Ovary (tissue), 9 donors: ENCODE results near the gene NRCAM. TPM values are rescaled to one million over a fixed set of nuclear protein-coding genes. Genes with fewer than 3 reads are reported as not detected.

Experiments
- DNase-seq, 5 donors: peaks; one replicate each; pipeline ENCODE4 v3.0.0-alpha.2; 2019 to 2020
- H3K27ac ChIP-seq, 2 donors: fragments of 200-600 bp; one replicate each; pipeline versions ENCODE4 v1.5.1 to v1.8.0; 2019 to 2022
- H3K27me3 ChIP-seq: fragments of 200-600 bp; one replicate; pipeline ENCODE4 v1.8.0; 2022
- H3K36me3 ChIP-seq: fragments of 200-600 bp; sonication (generic); one replicate; pipeline ENCODE4 v1.5.1; 2019
- H3K4me1 ChIP-seq: one replicate; pipeline ENCODE4 v1.8.1; 2013; ENCODE audit warnings: mild to moderate bottlenecking, moderate library complexity; ENCODE audit not compliant: insufficient read depth
- H3K4me3 ChIP-seq: fragments of 200-600 bp; sonication (generic); one replicate; pipeline ENCODE4 v1.5.1; 2017
- H3K9me3 ChIP-seq, 2 donors: fragments of 200-600 bp in 1 of 2; sonication (generic) in 1 of 2; one replicate each; pipeline versions ENCODE4 v1.5.1 to v1.8.1; 2013 to 2019; ENCODE audit warnings: mild to moderate bottlenecking in 1 of 2, moderate library complexity in 1 of 2
- EP300 ChIP-seq: sonication (generic); formaldehyde crosslinking; IDR thresholded peaks from one replicate; pipeline ENCODE4 v1.6.1; 2017; ENCODE audit warnings: antibody characterized with exemption
- POLR2A ChIP-seq: fragments of 450-650 bp; IDR thresholded peaks from one replicate; pipeline ENCODE4 v1.6.1; 2017; ENCODE audit warnings: antibody characterized with exemption, mild to moderate bottlenecking, moderate library complexity
- WGBS, 3 donors: extraction: QIAGEN DNeasy Blood & Tissue Kit in 1 of 3; methylation state at CpG; one replicate each; pipeline versions ENCODE4 v1.1.5 to v1.1.7; 2013 to 2017; 5-methylcytosine and 5-hydroxymethylcytosine counted together
- intact Hi-C, 4 donors: fragments of 100-400 bp; cut with DNase I; formaldehyde crosslinking; loops; one replicate each; pipeline versions ENCODE4 v1.11.0 to v1.15.1; 2022 to 2023
- polyA plus RNA-seq, 2 donors: library from polyadenylated mRNA; stranded (reverse); fragments of 200-250 nt in 1 of 2; fragments of 350-450 nt in 1 of 2; fragmentation: Illumina TruSeq in 1 of 2; extraction: RNeasy Lipid Tissue Mini Kit (QIAGEN cat#74804) in 1 of 2; gene quantifications; one replicate each; pipeline ENCODE4 v1.2.3, GENCODE V29; 2013 to 2014
- total RNA-seq, 7 donors: library from RNA; depleted of rRNA in 2 of 7; stranded (reverse); fragments of >200 nt in 2 of 7; fragmentation: NEBNext Ultra II Directional in 3 of 7; extraction: Animal tissue kit (Norgen Biotek cat#: 25700) in 3 of 7; gene quantifications; one replicate each; pipeline versions ENCODE4 v1.1.0 to v1.2.4, GENCODE V29; 2016 to 2023
- TF ChIP-seq, protein P1 (sequence below), 3 donors: fragments of 450-650 bp in 2 of 3; fragments of 200-600 bp in 1 of 3; IDR thresholded peaks; one replicate each; pipeline versions ENCODE4 v1.5.1 to v1.8.0; 2016 to 2022; ENCODE audit warnings: antibody characterized with exemption in 3 of 3, mild to moderate bottlenecking in 1 of 3
- donor health status: DM: no; HTN: no; CAD: no; lungs with moderate emphysema.
- donor health status: DM: no; HTN: no; CAD: no.
- donor health status: Bipolar disorder and iron deficiency.
- donor health status: DM: yes; HTN: yes; CAD: no.
- donor health status: DM: no; HTN: no; CAD: no.
- donor health status: DM: yes; HTN: yes; CAD: no.

The NRCAM gene
- total and polyA plus RNA-seq, 9 donors: 0.61 to 14.8 (median 2.8) TPM

DNA sequence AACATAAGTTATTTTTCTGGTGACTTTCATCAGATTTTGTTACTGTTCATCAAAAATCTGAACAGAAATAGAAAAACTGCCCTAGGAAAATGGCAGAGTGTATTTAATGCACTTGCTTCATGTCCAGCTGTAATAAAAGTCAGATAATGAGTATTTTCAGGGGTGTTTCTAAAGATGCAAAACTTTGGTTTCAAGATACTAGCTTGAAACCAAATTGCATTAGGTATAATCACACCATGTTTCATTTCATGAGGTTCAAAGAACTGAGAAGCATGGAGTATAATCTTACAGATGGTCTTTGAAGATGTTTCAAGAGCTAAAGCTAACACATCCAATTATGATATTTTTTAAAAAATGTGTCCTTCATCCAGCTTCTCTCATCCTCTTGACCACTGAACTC, 128.9 kb downstream of the NRCAM start:
- TF ChIP-seq POLR2A: no peak
- TF ChIP-seq EP300: no peak
- TF ChIP-seq, protein P1, sequence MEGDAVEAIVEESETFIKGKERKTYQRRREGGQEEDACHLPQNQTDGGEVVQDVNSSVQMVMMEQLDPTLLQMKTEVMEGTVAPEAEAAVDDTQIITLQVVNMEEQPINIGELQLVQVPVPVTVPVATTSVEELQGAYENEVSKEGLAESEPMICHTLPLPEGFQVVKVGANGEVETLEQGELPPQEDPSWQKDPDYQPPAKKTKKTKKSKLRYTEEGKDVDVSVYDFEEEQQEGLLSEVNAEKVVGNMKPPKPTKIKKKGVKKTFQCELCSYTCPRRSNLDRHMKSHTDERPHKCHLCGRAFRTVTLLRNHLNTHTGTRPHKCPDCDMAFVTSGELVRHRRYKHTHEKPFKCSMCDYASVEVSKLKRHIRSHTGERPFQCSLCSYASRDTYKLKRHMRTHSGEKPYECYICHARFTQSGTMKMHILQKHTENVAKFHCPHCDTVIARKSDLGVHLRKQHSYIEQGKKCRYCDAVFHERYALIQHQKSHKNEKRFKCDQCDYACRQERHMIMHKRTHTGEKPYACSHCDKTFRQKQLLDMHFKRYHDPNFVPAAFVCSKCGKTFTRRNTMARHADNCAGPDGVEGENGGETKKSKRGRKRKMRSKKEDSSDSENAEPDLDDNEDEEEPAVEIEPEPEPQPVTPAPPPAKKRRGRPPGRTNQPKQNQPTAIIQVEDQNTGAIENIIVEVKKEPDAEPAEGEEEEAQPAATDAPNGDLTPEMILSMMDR (IDR thresholded peaks at IDR 0.05): no peak
- H3K4me1 ChIP-seq: no peaks in the 10 kb centered on the region
- no peak overlapping the region for H3K27ac ChIP-seq
- H3K9me3 ChIP-seq: no peaks in the 10 kb centered on the region
- intact Hi-C loops: no loop called here
- H3K36me3 ChIP-seq: no peaks in the 10 kb centered on the region
- DNase-seq: no peak
- no peak overlapping the region for H3K4me3 ChIP-seq
- H3K27me3 ChIP-seq: no peaks in the 10 kb centered on the region

DNA sequence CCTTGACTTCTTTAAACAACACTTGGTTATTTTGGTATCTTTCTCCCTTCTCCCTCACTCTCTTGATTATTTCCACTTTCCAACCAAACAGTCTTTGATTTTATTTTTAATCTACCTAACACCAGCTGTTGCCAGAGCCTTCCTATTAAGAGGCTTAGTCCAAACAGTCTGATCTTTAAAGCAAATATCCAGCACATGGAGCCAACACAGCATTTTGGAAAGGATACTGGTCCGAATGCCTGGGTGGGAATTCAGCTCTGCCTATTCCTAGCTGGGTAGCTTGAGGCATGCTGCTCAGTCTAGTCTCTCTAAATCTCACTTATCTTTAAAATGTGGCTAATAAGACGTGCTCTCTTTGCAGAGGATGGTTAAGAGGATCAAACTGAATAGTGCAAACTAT, 129.3 kb downstream of the NRCAM start:
- no peak for DNase-seq
- Histone ChIP-seq H3K27ac (no peak overlapping the region), H3K4me1 (no peaks in the 10 kb centered on the region), H3K9me3 (no peaks in the 10 kb centered on the region), H3K36me3 (no peaks in the 10 kb centered on the region), H3K4me3 (no peak overlapping the region), H3K27me3 (no peaks in the 10 kb centered on the region)
- TF ChIP-seq, protein P1 (IDR thresholded peaks at IDR 0.05): no peak
- no peak for TF ChIP-seq EP300
- no peak for TF ChIP-seq POLR2A
- 7 to 41% (median 8%) methylated on average over 2 of the region's 2 CpGs for WGBS, 3 donors
- intact Hi-C loops: no loop called here

DNA sequence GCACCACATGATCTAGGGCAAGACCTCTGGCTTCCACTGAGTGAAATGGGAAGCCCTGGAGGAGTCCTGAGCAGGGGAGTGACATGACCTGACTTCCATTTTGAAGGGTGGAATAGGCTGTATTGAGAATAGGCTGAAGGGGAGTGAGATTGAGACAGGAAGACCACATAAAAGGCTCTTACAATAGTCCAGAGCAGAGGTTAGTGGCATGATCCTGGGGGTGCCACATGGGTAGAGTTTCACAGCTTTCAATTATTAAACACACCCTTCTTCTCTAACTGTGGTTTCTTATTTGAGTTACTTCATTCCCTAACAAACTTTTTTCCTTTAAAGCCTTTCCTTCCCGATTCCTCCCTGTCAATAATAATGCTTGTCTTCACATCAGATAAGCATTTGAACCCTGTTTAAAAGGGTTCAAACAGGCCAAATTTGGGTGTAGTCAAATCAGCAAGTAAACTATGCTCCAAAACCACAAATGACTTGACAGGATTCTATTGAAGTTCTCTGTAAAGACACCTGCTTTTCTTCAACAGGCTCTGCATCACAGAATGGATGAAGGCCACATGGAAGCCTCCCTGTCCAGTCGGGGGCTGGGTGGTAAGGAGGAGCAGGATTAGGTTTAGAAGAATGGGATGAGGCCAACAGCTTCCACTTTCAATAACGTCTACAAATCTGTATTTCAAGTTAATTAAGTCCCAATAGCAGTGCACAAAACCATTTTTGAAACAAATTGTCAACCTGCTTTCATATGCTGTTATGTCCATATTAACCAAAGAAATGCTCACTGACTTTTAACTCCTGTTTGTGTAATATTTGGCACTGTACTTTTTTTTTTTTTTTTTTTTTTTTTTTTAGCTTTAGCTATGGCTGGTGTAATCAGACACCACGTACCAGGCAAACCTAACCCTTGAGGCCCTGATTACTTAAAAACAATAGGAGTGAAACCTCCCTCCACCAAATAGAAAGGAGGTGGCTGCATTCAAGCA, 131.9 kb downstream of the NRCAM start:
- Histone ChIP-seq H3K36me3 (no peaks in the 10 kb centered on the region), H3K27me3 (no peaks in the 10 kb centered on the region), H3K4me3 (no peak overlapping the region), H3K9me3 (no peaks in the 10 kb centered on the region), H3K27ac (no peak overlapping the region), H3K4me1 (no peaks in the 10 kb centered on the region)
- TF ChIP-seq EP300: no peak
- TF ChIP-seq, protein P1 (IDR thresholded peaks at IDR 0.05): no peak
- intact Hi-C loops: no loop called here
- 61 to 80% (median 73%) methylated on average over 4 of the region's 4 CpGs for WGBS, 3 donors
- no peak for DNase-seq

DNA sequence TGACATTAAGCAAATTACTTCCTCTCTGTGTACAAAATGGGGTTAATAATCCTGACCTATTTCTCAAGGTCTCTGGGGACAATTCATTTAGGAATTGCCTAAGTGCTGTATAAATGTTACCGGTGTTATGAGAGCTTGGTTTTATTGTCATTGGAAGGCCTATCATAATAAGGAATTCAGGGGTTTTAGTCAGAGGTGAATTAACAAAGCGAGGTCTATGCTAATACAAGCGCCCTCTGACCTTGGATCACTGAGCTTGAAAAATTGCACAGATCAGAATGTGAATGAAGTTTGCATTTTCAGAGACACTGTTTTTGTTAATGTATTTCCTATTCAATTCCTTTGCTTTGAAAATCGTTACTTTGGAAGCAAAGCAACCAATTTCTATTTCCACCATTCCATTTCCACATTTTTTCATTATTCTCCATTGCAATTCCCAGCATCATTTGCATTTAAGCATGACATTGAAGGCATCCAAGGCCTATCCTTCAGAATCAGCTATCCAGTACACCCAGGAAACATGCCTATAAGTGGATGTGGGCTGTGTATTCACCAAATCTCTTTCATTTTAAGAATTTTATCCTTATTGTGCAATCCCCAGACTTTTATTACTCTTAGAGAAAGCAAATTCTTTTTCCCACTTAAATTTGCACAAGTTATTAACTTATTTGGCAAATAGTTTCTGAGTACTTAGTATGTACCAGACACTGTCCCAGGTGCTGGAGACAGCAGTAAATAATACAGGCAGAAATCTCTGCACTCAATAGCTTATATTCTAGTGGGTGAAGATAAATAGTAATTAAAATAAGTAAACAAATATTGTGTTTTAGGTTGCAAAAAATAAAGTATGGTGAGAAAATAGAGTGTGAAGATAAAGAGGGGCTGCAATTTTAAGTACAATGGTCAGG, 133.1 kb downstream of the NRCAM start:
- no peak for TF ChIP-seq EP300
- TF ChIP-seq, protein P1 (IDR thresholded peaks at IDR 0.05): no peak
- TF ChIP-seq POLR2A: no peak
- Histone ChIP-seq H3K36me3 (no peaks in the 10 kb centered on the region), H3K27ac (no peak overlapping the region), H3K27me3 (no peaks in the 10 kb centered on the region), H3K9me3 (no peaks in the 10 kb centered on the region), H3K4me1 (no peaks in the 10 kb centered on the region), H3K4me3 (no peak overlapping the region)
- WGBS, 3 donors: 71 to 83% (median 75%) methylated on average over 4 of the region's 4 CpGs
- DNase-seq: no peak
- intact Hi-C loops: no loop called here
